PC-9 (cell line): ENCODE measurements around the gene GFM1. TPM values are rescaled to one million over a fixed set of nuclear protein-coding genes. Genes with fewer than 3 reads are reported as not detected.
A peak's percentile ranks its signal among the peaks of the same experiment; 100 is the strongest.

Experiments
- BruUV-seq: library from RNA; stranded (reverse); fragments of 400-500 nt; replicated peaks from 2 replicates; lab custom pipeline; 2021; lab: Mats Ljungman, UMichigan
- CTCF ChIA-PET: fragments of 300-600 bp; sonication (Branson Sonifier 250); formaldehyde crosslinking; loops from one replicate; lab custom pipeline; 2022; ENCODE audit warnings: antibody characterized with exemption; lab: Charles Lee
- POLR2A ChIA-PET: fragments of 300-600 bp; sonication (Branson Sonifier 250); formaldehyde crosslinking; loops from one replicate; lab custom pipeline; 2022; ENCODE audit warnings: antibody characterized with exemption; ENCODE audit not compliant: unreplicated experiment; lab: Charles Lee
- DNase-seq, 2 experiments: peaks; one replicate each; pipeline versions ENCODE4 v3.0.0 to v3.0.0-alpha.2; 2015 to 2022; ENCODE audit warnings: mixed read lengths in 1 of 2
- H2AFZ ChIP-seq: fragments of 200-600 bp; sonication (generic); 2 replicates; pipeline ENCODE4 v1.8.1; 2017; ENCODE audit warnings: antibody characterized with exemption
- H3F3A ChIP-seq: fragments of 200-600 bp; sonication (generic); 2 replicates; pipeline ENCODE4 v1.8.1; 2017; ENCODE audit warnings: antibody characterized with exemption, mild to moderate bottlenecking, low read depth; ENCODE audit not compliant: insufficient read depth
- H3K27ac ChIP-seq: fragments of 200-600 bp; sonication (generic); 2 replicates; pipeline ENCODE4 v1.6.1; 2016; ENCODE audit warnings: mixed run types
- H3K27me3 ChIP-seq: fragments of 200-600 bp; sonication (generic); 2 replicates; pipeline ENCODE4 v1.6.1; 2016; ENCODE audit warnings: low read depth, mixed run types; ENCODE audit not compliant: insufficient read depth
- H3K36me3 ChIP-seq: fragments of 200-600 bp; sonication (generic); 2 replicates; pipeline ENCODE4 v1.6.1; 2016; ENCODE audit warnings: low read depth, mixed run types
- H3K4me1 ChIP-seq: fragments of 200-600 bp; sonication (generic); replicated peaks from 2 replicates; pipeline ENCODE4 v1.6.1; 2016; ENCODE audit warnings: mixed run types; ENCODE audit not compliant: insufficient read depth
- H3K4me2 ChIP-seq: fragments of 200-600 bp; sonication (generic); 2 replicates; pipeline ENCODE4 v1.6.1; 2017; ENCODE audit warnings: mixed run types
- H3K4me3 ChIP-seq: fragments of 200-600 bp; sonication (generic); 2 replicates; pipeline ENCODE4 v1.6.1; 2016; ENCODE audit warnings: mixed run types
- H3K79me2 ChIP-seq: fragments of 200-600 bp; sonication (generic); 2 replicates; pipeline ENCODE4 v1.6.1; 2017; ENCODE audit warnings: low read depth, mixed run types
- H3K9me2 ChIP-seq: fragments of 200-600 bp; sonication (generic); 2 replicates; pipeline ENCODE4 v1.8.1; 2017; ENCODE audit warnings: mild to moderate bottlenecking; ENCODE audit not compliant: insufficient read depth
- H3K9me3 ChIP-seq: fragments of 200-600 bp; sonication (generic); 2 replicates; pipeline ENCODE4 v1.8.1; 2016; ENCODE audit warnings: low read depth; ENCODE audit not compliant: insufficient read depth
- H4K20me1 ChIP-seq: fragments of 200-600 bp; sonication (generic); 2 replicates; pipeline ENCODE4 v1.8.1; 2017; ENCODE audit not compliant: insufficient read depth
- CTCF ChIP-seq: fragments of 200-600 bp; sonication (generic); conservative IDR thresholded peaks from 2 replicates; pipeline ENCODE4 v1.6.1; 2017; ENCODE audit warnings: mixed run types, antibody characterized with exemption, mild to moderate bottlenecking, moderate library complexity
- EZH2 ChIP-seq: fragments of 200-600 bp; sonication (generic); IDR thresholded peaks from 2 replicates; pipeline ENCODE4 v1.8.0; 2017; ENCODE audit warnings: antibody characterized with exemption, low read depth
- intact Hi-C: fragments of 100-400 bp; cut with micrococcal nuclease; formaldehyde crosslinking; loops from one replicate; pipeline ENCODE4 v1.10.0; 2022; ENCODE audit not compliant: unreplicated experiment
- total RNA-seq: library from RNA; stranded (reverse); gene quantifications from 2 replicates; pipeline ENCODE4 v1.2.3, GENCODE V29; 2021

The GFM1 gene
- total RNA-seq, 1 experiment from 2014 or later = 43.0 TPM

DNA sequence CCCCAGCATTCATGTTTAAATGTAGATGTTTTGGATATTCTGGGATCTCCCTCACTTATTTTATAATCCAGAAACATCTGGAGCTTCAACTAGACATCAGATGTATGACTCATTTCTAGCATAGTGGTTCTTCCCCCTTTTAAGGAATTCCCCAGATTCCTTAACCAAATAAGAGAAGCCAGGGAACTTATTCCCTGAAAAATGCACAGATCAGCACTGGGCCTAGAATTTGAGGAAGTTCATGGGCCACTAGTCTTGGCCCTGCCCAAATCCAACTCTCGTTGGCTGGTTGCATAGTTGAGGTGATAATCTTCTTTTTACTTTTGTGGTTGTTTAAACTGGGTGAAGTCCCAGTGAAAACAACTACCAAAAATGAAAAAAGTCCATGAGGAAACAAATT is 67.6 kb downstream of the GFM1 start:
- Histone ChIP-seq H3K4me2 (no peak overlapping the region), H3K27me3 (no peaks in the 10 kb centered on the region), H4K20me1 (no peaks in the 10 kb centered on the region; the same call in 1 of the 2 replicates), H3K27ac (0 out of 2 replicates have a peak overlapping the region, but pooled peaks have one; percentile 39), H3K9me2 (no peaks in the 10 kb centered on the region), H2AFZ (no peak overlapping the region), H3K4me1 (peaks cover 13% of the 10 kb centered on the region), H3K79me2 (peaks cover 25% of the 10 kb centered on the region), H3K9me3 (no peaks in the 10 kb centered on the region), H3K36me3 (peaks cover 39% of the 10 kb centered on the region), H3F3A (peaks cover 32% of the 10 kb centered on the region; the same call in 1 of the 2 replicates), H3K4me3 (no peak overlapping the region)
- no TSS peak for BruUV-seq
- TF ChIP-seq CTCF = no peak
- TF ChIP-seq EZH2 = no peak
- no peak for DNase-seq
- intact Hi-C loops = no loop called here
- ChIA-PET CTCF (no interaction called here), POLR2A (no interaction called here)

GRCh38 chr3:158712443-158712842 is 68.1 kb downstream of the GFM1 start:
- CTCF ChIA-PET = no interaction called here
- TF ChIP-seq CTCF (no peak), EZH2 (no peak)
- H3K27ac ChIP-seq = no peak overlapping the region
- H3K4me2 ChIP-seq = no peak overlapping the region
- H3K4me3 ChIP-seq = no peak overlapping the region
- no peak overlapping the region for H2AFZ ChIP-seq
- no peaks in the 10 kb centered on the region for H3K9me3 ChIP-seq
- no TSS peak for BruUV-seq
- no peak for DNase-seq
- no peaks in the 10 kb centered on the region; the same call in 1 of the 2 replicates for H4K20me1 ChIP-seq
- H3K9me2 ChIP-seq = no peaks in the 10 kb centered on the region
- H3K36me3 ChIP-seq = peaks cover 33% of the 10 kb centered on the region
- H3K27me3 ChIP-seq = no peaks in the 10 kb centered on the region
- intact Hi-C loops = no loop called here
- H3K4me1 ChIP-seq = peaks cover 19% of the 10 kb centered on the region
- H3K79me2 ChIP-seq = peaks cover 30% of the 10 kb centered on the region
- H3F3A ChIP-seq = peaks cover 37% of the 10 kb centered on the region; the same call in 1 of the 2 replicates
- POLR2A ChIA-PET = no interaction called here

DNA sequence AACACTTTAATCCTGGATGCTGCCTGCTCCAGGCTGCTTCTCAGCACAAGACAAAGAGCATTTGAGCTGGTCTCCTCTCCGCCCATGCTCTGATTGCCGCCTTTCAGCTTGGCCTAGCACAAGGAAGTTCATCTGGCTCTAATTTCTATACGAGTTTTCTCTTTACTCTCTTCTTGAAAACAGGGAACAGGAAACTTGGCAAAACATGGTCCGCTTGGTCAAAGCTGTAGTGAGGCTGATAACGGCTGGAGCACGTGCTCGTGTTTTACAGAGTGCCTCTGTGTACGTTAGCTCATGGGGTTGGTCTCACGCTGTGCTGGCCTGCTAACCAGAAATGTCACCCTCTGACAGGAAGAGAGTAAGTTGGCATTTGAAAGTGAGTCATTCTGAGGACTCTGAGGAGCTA is 68.8 kb downstream of the GFM1 start:
- Histone ChIP-seq H3K27ac (no peak overlapping the region), H3K36me3 (peaks cover 28% of the 10 kb centered on the region), H3F3A (peaks cover 39% of the 10 kb centered on the region), H3K27me3 (no peaks in the 10 kb centered on the region), H3K4me3 (no peak overlapping the region), H2AFZ (no peak overlapping the region), H3K79me2 (peaks cover 37% of the 10 kb centered on the region), H3K4me2 (no peak overlapping the region), H3K9me2 (no peaks in the 10 kb centered on the region), H3K9me3 (no peaks in the 10 kb centered on the region), H3K4me1 (peaks cover 26% of the 10 kb centered on the region), H4K20me1 (no peaks in the 10 kb centered on the region; the same call in 1 of the 2 replicates)
- TF ChIP-seq EZH2 (no peak), CTCF (no peak)
- peak in 1 of 2 experiments; percentile 32 for DNase-seq
- intact Hi-C loops = no loop called here
- CTCF ChIA-PET = no interaction called here
- POLR2A ChIA-PET = no interaction called here
- BruUV-seq = no TSS peak
